GM12864 (cell line): ENCODE measurements around the gene LRRC2.

Experiments used
- DNase-seq: peaks from one replicate; pipeline ENCODE4 v3.0.0-alpha.2; 2011; ENCODE audit warnings: low read depth
- H3K4me3 ChIP-seq: 2 replicates; pipeline ENCODE4 v1.5.1; 2011; ENCODE audit warnings: mild to moderate bottlenecking, low read depth, low read length, control low read depth
- CTCF ChIP-seq: IDR thresholded peaks from 2 replicates; pipeline ENCODE4 v1.5.1; 2011; ENCODE audit warnings: low read depth, mild to moderate bottlenecking, moderate library complexity, low read length, control low read depth, inconsistent platforms; ENCODE audit errors: missing control alignments

LRRC2 gene

GRCh38 chr3:46574243-46574646 lies 8.1 kb upstream of the LRRC2 start:
- no peak overlapping the region for H3K4me3 ChIP-seq
- no peak for DNase-seq
- no peak for TF ChIP-seq CTCF

- H3K4me3 ChIP-seq: no peak overlapping the region
- no peak for DNase-seq
- no peak for TF ChIP-seq CTCF
Observed at GRCh38 chr3:46573701-46574100, 7.6 kb upstream of the LRRC2 start.

- no peak for DNase-seq
- H3K4me3 ChIP-seq: no peak overlapping the region
- no peak for TF ChIP-seq CTCF
Observed at GRCh38 chr3:46571684-46572083, 5.6 kb upstream of the LRRC2 start.

- no peak for TF ChIP-seq CTCF
- no peak overlapping the region for H3K4me3 ChIP-seq
- DNase-seq: no peak
Observed at GRCh38 chr3:46565607-46566039, 479 bp downstream of the LRRC2 start.

GRCh38 chr3:46565077-46565476 lies 1.0 kb downstream of the LRRC2 start:
- no peak overlapping the region for H3K4me3 ChIP-seq
- no peak for DNase-seq
- TF ChIP-seq CTCF: no peak

GRCh38 chr3:46564190-46565021 lies 1.7 kb downstream of the LRRC2 start:
- DNase-seq: no peak
- no peak for TF ChIP-seq CTCF
- no peak overlapping the region for H3K4me3 ChIP-seq

- no peak for DNase-seq
- no peak for TF ChIP-seq CTCF
- no peak overlapping the region for H3K4me3 ChIP-seq
Observed at GRCh38 chr3:46561951-46562350, 4.2 kb downstream of the LRRC2 start.
